K562 (cell line): ENCODE measurements around the gene OR6P1. TPM values are rescaled to one million over a fixed set of nuclear protein-coding genes. Genes with fewer than 3 reads are reported as not detected.

Source experiments
- ATAC-seq: fragments of 200-7000 bp; cut with Tn5 transposase; 3 replicates; pipeline ENCODE4 v1.9.1; 2020; ENCODE audit warnings: moderate library complexity
- BruUV-seq: library from RNA; stranded (reverse); fragments of 400-500 nt; replicated peaks from 2 replicates; lab custom pipeline; 2021; lab: Mats Ljungman, UMichigan
- CTCF ChIA-PET: fragments of 300-600 bp; formaldehyde crosslinking; extraction: SDS; loops from one replicate; lab custom pipeline; 2021; ENCODE audit warnings: low intra/inter-chr PET ratio; lab: Yijun Ruan, JAX
- POLR2A ChIA-PET: fragments of 300-600, 350-650 bp; sonication (Branson Sonifier 250); formaldehyde crosslinking; extraction: SDS; loops from one replicate; lab custom pipeline; 2021; ENCODE audit warnings: antibody characterized with exemption, inconsistent platforms; lab: Yijun Ruan, JAX
- DNase-seq, 4 experiments: peaks; one replicate each; pipeline versions ENCODE4 v3.0.0 to v3.0.0-alpha.2; 2011 to 2018; ENCODE audit warnings: low spot score in 3 of 4, mixed read lengths in 3 of 4; ENCODE audit errors: extremely low read depth in 1 of 4
- FAIRE-seq: peaks from 2 replicates; lab custom pipeline; 2011; peaks lifted over from hg19 to GRCh38; lab: Jason Lieb, UNC
- H2AFZ ChIP-seq: 2 replicates; pipeline ENCODE4 v1.6.0; 2011; ENCODE audit warnings: low read depth, low read length, control low read depth, inconsistent platforms
- H3K27ac ChIP-seq: fragments of 200-600 bp; 3 replicates; pipeline ENCODE4 v1.8.0; 2011; ENCODE audit warnings: low read depth, mild to moderate bottlenecking, control low read depth, inconsistent platforms, low read length, moderate library complexity, mixed read lengths; ENCODE audit errors: extremely low read depth
- H3K27me3 ChIP-seq, 2 experiments: fragments of 300-600 bp in 1 of 2; 2 replicates in 1 of 2; 3 replicates in 1 of 2; pipeline versions ENCODE4 v1.6.0 to v1.8.0; 2011; ENCODE audit warnings: inconsistent platforms in 2 of 2, low read length in 2 of 2, mild to moderate bottlenecking in 1 of 2, mixed read lengths in 1 of 2, moderate library complexity in 1 of 2; ENCODE audit not compliant: control insufficient read depth in 2 of 2, insufficient read depth in 2 of 2
- H3K36me3 ChIP-seq: fragments of 300-600 bp; 3 replicates; pipeline ENCODE4 v1.8.0; 2011; ENCODE audit warnings: mild to moderate bottlenecking, low read length, inconsistent platforms; ENCODE audit not compliant: control insufficient read depth, insufficient read depth
- H3K4me1 ChIP-seq, 2 experiments: fragments of 200-600 bp in 1 of 2; replicated peaks in 1 of 2; 2 replicates in 1 of 2; 3 replicates in 1 of 2; pipeline versions ENCODE4 v1.5.1 to v1.8.0; 2011; ENCODE audit warnings: inconsistent platforms in 2 of 2, low read length in 2 of 2, mild to moderate bottlenecking in 1 of 2, mixed read lengths in 1 of 2, moderate library complexity in 1 of 2; ENCODE audit not compliant: control insufficient read depth in 2 of 2, insufficient read depth in 2 of 2
- H3K4me2 ChIP-seq: 2 replicates; pipeline ENCODE4 v1.6.1; 2011; ENCODE audit warnings: low read length, control low read depth, inconsistent platforms, mixed read lengths; ENCODE audit not compliant: insufficient read depth
- H3K4me3 ChIP-seq: fragments of 200-600 bp; sonication (generic), shearing (Covaris generic); 2 replicates; pipeline ENCODE4 v1.5.1; 2016; ENCODE audit warnings: control low read depth, inconsistent platforms
- H3K79me2 ChIP-seq: fragments of 200-600 bp; 3 replicates; pipeline ENCODE4 v1.8.0; 2011; ENCODE audit warnings: low read length, inconsistent platforms; ENCODE audit not compliant: control insufficient read depth, insufficient read depth
- H3K9ac ChIP-seq, 2 experiments: 2 replicates each; pipeline versions ENCODE4 v1.6.0 to v1.6.1; 2011; ENCODE audit warnings: low read depth in 2 of 2, low read length in 2 of 2, control low read depth in 1 of 2, inconsistent platforms in 1 of 2, mild to moderate bottlenecking in 1 of 2, mixed read lengths in 1 of 2; ENCODE audit not compliant: insufficient read depth in 1 of 2
- H3K9me1 ChIP-seq: one replicate; pipeline ENCODE4 v1.6.0; 2011; ENCODE audit warnings: inconsistent platforms, mild to moderate bottlenecking, low read length, moderate library complexity; ENCODE audit not compliant: control insufficient read depth, insufficient read depth
- H3K9me3 ChIP-seq: replicated peaks from 2 replicates; pipeline ENCODE4 v1.5.1; 2011; ENCODE audit warnings: low read depth, low read length, inconsistent platforms; ENCODE audit not compliant: control insufficient read depth, insufficient read depth
- H4K20me1 ChIP-seq: replicated peaks from 2 replicates; pipeline ENCODE4 v1.6.1; 2011; ENCODE audit warnings: low read length, inconsistent platforms, mixed read lengths; ENCODE audit not compliant: control insufficient read depth, insufficient read depth
- ARID2 ChIP-seq: fragments of 450-650 bp; IDR thresholded peaks from 2 replicates; pipeline ENCODE4 v1.6.1; 2017; ENCODE audit warnings: antibody characterized with exemption, mild to moderate bottlenecking
- CBX8 ChIP-seq: fragments of 200-600 bp; sonication (generic); IDR thresholded peaks from 2 replicates; pipeline ENCODE4 v1.6.1; 2012; ENCODE audit warnings: borderline replicate concordance, mixed run types, low read depth, mild to moderate bottlenecking, moderate library complexity, mixed read lengths, low read length, control low read depth, inconsistent platforms; ENCODE audit not compliant: poor library complexity, severe bottlenecking; ENCODE audit errors: extremely low read depth
- CHD4 ChIP-seq: fragments of 200-600 bp; sonication (generic); IDR thresholded peaks from 3 replicates; pipeline ENCODE4 v1.6.1; 2012; ENCODE audit warnings: low read depth, mild to moderate bottlenecking, mixed read lengths, low read length, inconsistent platforms; ENCODE audit not compliant: insufficient read depth, insufficient replicate concordance, poor library complexity, severe bottlenecking
- CXXC5 ChIP-seq: fragments of 250-450 bp; sonication (Bioruptor Pico); IDR thresholded peaks from 2 replicates; pipeline ENCODE4 v1.8.0; 2022; ENCODE audit warnings: inconsistent platforms, mild to moderate bottlenecking, moderate library complexity
- DEAF1 ChIP-seq: fragments of 450-650 bp; formaldehyde crosslinking; IDR thresholded peaks from 2 replicates; pipeline ENCODE4 v1.4.0; 2020; ENCODE audit warnings: mild to moderate bottlenecking, moderate library complexity
- GATAD2B ChIP-seq: fragments of 450-650 bp; IDR thresholded peaks from 2 replicates; pipeline ENCODE4 v1.6.1; 2017; ENCODE audit warnings: mild to moderate bottlenecking, borderline replicate concordance
- MAFF ChIP-seq: IDR thresholded peaks from 2 replicates; pipeline ENCODE4 v1.6.1; 2012; ENCODE audit warnings: low read length, improper control_type of control experiment
- SP2 ChIP-seq: IDR thresholded peaks from 2 replicates; pipeline ENCODE4 v1.6.1; 2011; ENCODE audit warnings: mild to moderate bottlenecking, low read depth, low read length, moderate library complexity; ENCODE audit not compliant: poor library complexity, severe bottlenecking; ENCODE audit errors: extremely low read depth
- ZBED1 ChIP-seq: IDR thresholded peaks from 2 replicates; pipeline ENCODE4 v1.6.1; 2014
- ZBTB7A ChIP-seq: IDR thresholded peaks from 2 replicates; pipeline ENCODE4 v1.6.1; 2011; ENCODE audit warnings: low read depth, mild to moderate bottlenecking, low read length, moderate library complexity, borderline replicate concordance; ENCODE audit not compliant: control insufficient read depth
- ZKSCAN3 ChIP-seq: fragments of 250-450 bp; sonication (Bioruptor Pico); IDR thresholded peaks from 2 replicates; pipeline ENCODE4 v1.4.0; 2020
- ZNF134 ChIP-seq: fragments of 250-450 bp; sonication (Bioruptor Pico); conservative IDR thresholded peaks from 2 replicates; pipeline ENCODE4 v1.4.0; 2020
- ZNF740 ChIP-seq, 3 experiments: fragments of 200-800 bp in 1 of 3; sonication (Bioruptor generic) in 1 of 3; sonication (generic) in 1 of 3; formaldehyde crosslinking in 1 of 3; IDR thresholded peaks; 2 replicates each; pipeline versions ENCODE4 v1.6.1 to v1.8.0; 2016 to 2022; ENCODE audit warnings: mild to moderate bottlenecking in 2 of 3, missing compliant biosample characterization in 2 of 3, missing genetic modification characterization in 2 of 3, missing genetic modification reagents in 1 of 3
- WGBS: fragments of 100-300 bp; shearing (Covaris generic); methylation state at CpG from one replicate; pipeline ENCODE4 v1.1.6; 2016; ENCODE audit warnings: low coverage, mixed read lengths; ENCODE audit not compliant: insufficient coverage; ENCODE audit errors: missing lambda C conversion rate; 5-methylcytosine and 5-hydroxymethylcytosine counted together
- in situ Hi-C: fragments of 300-500 bp; cut with MboI; formaldehyde crosslinking; loops from 4 replicates; pipeline ENCODE4 v1.15.0; 2018; ENCODE audit warnings: inconsistent platforms, mixed read lengths
- intact Hi-C: fragments of 100-400 bp; cut with micrococcal nuclease; formaldehyde crosslinking; loops from 2 replicates; pipeline ENCODE4 v1.14.2; 2022
- polyA plus RNA-seq, 8 experiments: library from polyadenylated mRNA; depleted of rRNA in 4 of 8; stranded (reverse) in 5 of 8; unstranded in 3 of 8; fragments of >200 nt; fragmentation: Nextera tagmentation in 2 of 8; fragmentation: Illumina TruSeq in 1 of 8; extraction: Ambion mirVana in 2 of 8; extraction: Trizol in 1 of 8; gene quantifications; 2 replicates each; pipeline versions ENCODE4 v1.2.1 to v1.2.3, GENCODE V29; 2011 to 2014; ENCODE audit warnings: inconsistent platforms in 1 of 8, missing spikeins in 1 of 8
- total RNA-seq, 7 experiments: library from RNA; depleted of rRNA in 6 of 7; stranded (reverse); fragments of >200 nt in 6 of 7; fragmentation: Illumina TruSeq in 2 of 7; extraction: Trizol in 2 of 7; gene quantifications; 2 replicates each; pipeline versions ENCODE4 v1.2.1 to v1.2.3, GENCODE V29; 2011 to 2021; ENCODE audit warnings: low replicate concordance in 1 of 7

The OR6P1 gene
- total and polyA plus RNA-seq, 9 of the 15 experiments (the other 6 are each of a cell fraction or from before 2014, with no cell fraction given) = not detected

- Histone ChIP-seq H3K27ac (no peak overlapping the region), H3K9me3 (no peaks in the 10 kb centered on the region)
- no TSS peak for BruUV-seq
These were observed 49.3 kb downstream of the OR6P1 start for GRCh38 chr1:158520955-158521665.

More at GRCh38 chr1:158520955-158521665, 49.3 kb downstream of the OR6P1 start:
- ATAC-seq (no peak), DNase-seq (no peak), FAIRE-seq (no peak)
- Histone ChIP-seq H3K36me3 (no peaks in the 10 kb centered on the region), H3K4me3 (no peak overlapping the region), H3K9me1 (no peaks in the 10 kb centered on the region), H2AFZ (no peak overlapping the region), H3K79me2 (no peaks in the 10 kb centered on the region), H3K4me1 (no peaks in the 10 kb centered on the region), H3K9ac (no peak overlapping the region), H4K20me1 (no peaks in the 10 kb centered on the region), H3K4me2 (no peak overlapping the region), H3K27me3 (no peaks in the 10 kb centered on the region)
- ChIA-PET POLR2A (interaction anchor here (0.7 kb wide), 1 partner anchor 399 kb away, joined by 3 read pairs; no protein-coding TSS in a partner anchor), CTCF (no interaction called here)
- TF ChIP-seq CHD4 (no peak), ZBTB7A (no peak), GATAD2B (no peak), ZBED1 (no peak), ZNF740 (CRISPR knock-in tag; IDR thresholded peaks at IDR 0.05) (no peak), ZNF740 (tag; IDR thresholded peaks at IDR 0.05) (no peak), ARID2 (no peak), MAFF (no peak), CXXC5 (CRISPR knock-in tag) (no peak), SP2 (no peak), DEAF1 (no peak), ZKSCAN3 (CRISPR knock-in tag) (no peak), CBX8 (no peak), ZNF134 (no peak)
- 6% methylated on average over 3 of the region's 3 CpGs for WGBS
- in situ Hi-C loops (no loop called here), intact Hi-C loops (no loop called here)
